D721Med (cell line): ENCODE measurements around the gene ACSF3.
"Not testable (repeated sequence)": the region's sequence is repeated elsewhere in the genome, so short reads cannot be mapped to it uniquely, and the experiment has no call there.

Experiments
- DNase-seq: peaks from one replicate; pipeline ENCODE4 v3.0.0; 2011; ENCODE audit warnings: low spot score; ENCODE audit not compliant: insufficient read length
- FAIRE-seq: peaks from 2 replicates; lab custom pipeline; 2011; peaks lifted over from hg19 to GRCh38; lab: Jason Lieb, UNC
- CTCF ChIP-seq: IDR thresholded peaks from 2 replicates; pipeline ENCODE4 v1.5.1; 2012; ENCODE audit warnings: mild to moderate bottlenecking, control low read depth; ENCODE audit not compliant: insufficient read depth; ENCODE audit errors: missing control alignments

Gene ACSF3

DNA sequence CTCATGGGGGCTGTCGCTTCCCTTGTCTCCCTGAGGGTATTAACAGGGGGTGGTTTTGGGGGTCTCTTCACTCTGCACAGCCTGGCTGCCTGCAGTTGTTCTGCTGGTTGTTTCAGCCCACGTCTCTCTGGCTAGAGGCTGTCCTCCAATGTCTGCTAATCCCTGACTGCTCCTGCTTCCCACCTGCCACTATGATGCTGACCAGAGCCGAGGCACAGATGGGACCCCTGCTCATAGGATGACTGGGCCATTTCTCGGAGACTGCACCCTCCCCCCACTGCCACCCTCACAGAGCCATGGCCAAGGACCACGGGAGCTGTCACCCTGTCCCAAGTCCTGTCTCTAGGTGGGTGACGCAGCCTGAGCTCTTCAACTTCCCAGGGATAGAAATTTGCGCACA is 1.6 kb upstream of the ACSF3 start:
- FAIRE-seq (no peak), DNase-seq (no peak)
- TF ChIP-seq CTCF = no peak

DNA sequence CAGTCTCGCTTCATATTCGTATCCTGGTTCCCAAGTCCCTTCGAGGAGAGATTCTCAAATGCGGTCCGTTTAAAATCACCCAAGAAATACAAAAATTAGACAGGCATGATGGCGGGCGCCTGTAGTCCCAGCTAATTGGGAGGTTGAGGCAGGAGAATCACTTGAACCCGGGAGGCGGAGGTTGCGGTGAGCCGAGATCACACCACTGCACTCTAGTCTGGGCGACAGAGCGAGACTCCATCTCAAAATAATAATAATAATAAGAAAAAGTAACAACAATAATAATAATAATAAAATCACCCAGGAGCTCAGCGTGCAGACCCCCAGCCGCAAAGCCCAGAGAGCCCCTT is 425 bp upstream of the ACSF3 start:
- DNase-seq, FAIRE-seq: not testable (repeated sequence)

DNA sequence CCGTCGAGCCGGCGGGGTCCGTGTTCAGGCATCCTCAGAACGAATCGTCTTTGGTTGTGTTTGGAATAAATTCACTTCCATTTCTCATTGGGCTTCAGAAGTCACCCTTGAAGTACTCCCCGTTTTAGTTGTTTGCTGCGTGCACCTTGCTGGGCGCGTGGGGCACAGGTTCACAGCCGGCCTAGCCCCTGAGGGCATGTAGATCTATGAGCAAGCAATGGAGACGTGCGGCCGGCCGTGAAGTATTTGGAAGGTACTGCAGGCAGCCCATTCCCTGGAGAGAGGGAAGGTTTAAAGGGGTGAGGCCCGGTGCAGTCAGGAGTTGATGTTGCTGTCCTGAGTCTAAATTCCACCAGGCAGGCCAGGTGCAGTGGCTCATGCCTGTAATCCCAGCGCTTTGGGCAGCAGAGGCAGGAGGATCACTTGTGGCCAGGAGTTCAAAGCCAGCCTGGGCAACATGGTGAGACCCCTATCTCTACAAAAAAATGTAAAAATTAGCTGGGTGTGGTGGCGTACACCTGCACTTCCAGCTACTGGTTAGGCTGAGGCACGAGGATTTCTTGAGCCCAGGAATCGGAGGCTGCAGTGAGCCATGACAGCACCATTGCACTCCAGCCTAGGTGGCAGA is 714 bp downstream of the ACSF3 start:
- DNase-seq (no peak), FAIRE-seq (no peak)
- TF ChIP-seq CTCF = no peak

DNA sequence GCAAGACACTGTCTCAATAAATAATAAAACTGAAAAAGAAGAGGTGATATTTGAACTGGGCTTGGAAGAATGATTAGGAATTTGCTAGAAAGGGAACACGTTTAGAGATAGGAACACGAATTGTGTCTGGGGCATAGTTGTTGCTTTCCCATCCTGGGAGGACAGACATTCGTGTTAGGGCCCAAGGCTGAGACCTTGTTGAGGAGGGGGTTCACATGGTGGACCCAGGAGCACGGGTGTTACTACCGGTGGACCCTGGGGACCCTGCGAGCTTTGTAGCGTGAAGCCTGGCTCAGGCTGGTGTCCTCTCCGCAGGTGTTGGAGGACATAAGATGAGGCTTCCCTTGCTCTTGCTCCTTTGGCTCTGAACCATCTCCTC is 1.2 kb downstream of the ACSF3 start:
- FAIRE-seq (no peak), DNase-seq (no peak)
- no peak for TF ChIP-seq CTCF

- no peak for DNase-seq
- TF ChIP-seq CTCF = no peak
- FAIRE-seq = no peak
Observed at GRCh38 chr16:89095491-89095951, 1.9 kb downstream of the ACSF3 start.

DNA sequence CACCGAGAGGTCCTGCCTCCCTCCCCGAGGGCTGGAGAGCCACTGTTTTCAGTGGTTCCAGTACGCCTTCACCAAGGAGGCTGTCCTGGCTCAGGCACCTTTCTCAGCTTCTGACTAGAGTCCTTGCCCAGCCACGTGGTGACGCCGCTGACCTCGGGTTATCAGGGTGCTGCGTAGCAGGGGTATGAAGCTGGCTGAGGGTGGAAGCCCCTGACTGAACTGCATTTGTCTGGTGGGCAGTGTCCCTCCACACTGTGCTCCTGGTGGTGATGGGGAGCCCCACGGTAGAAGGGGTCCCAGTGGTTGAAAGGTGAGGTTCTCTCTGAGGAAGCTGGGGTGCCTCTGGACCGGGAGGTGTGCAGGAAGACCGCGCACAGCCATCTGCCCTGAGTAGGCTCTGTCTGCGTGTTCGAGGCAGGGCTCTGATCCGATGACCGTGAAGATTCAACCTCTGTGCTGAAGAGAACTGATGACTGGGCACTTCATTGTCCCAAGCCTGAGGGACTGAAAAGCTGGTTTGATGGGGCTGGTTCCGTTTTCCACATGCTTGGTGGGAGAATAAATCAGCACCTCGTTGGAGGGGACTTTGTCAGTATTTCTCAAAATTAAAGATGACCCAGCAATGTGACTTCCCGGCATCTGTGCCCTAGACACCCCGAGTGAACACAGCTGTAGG is 2.5 kb downstream of the ACSF3 start:
- TF ChIP-seq CTCF = no peak
- FAIRE-seq = no peak
- DNase-seq = no peak

DNA sequence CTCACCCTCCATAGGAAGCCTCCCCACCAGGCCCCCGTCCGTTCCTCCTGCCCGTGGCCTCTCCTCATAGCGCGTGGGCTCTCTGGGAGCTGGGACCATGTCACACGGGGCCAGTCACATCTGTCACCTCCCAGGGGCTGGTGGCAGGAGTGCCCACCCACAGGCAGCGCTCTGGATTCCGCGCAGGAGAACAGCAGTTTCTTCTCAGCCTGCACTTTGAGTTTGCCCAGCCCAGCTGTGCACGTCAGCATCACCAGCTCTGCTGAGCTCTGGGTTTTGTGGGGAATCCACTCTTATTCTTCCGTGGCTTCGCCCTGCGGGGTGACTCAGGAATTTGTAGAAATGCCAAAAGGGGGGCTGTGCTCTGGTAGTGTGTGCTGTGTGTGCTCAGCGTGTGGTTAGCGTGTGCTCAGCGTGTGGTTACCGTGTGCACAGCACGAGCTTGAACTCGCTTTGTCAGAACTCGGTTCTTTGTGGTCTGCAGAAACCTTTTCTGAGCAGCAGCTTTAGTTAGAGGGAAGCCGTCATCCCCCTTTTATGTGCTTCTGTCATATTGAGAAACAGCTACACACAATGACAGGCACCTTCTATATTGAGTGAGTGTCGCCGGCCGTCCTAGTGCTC is 3.2 kb downstream of the ACSF3 start:
- FAIRE-seq = no peak
- DNase-seq = no peak
- TF ChIP-seq CTCF = no peak
